ENCODE measurements around the gene DCLK2.

The DCLK2 gene

DNA sequence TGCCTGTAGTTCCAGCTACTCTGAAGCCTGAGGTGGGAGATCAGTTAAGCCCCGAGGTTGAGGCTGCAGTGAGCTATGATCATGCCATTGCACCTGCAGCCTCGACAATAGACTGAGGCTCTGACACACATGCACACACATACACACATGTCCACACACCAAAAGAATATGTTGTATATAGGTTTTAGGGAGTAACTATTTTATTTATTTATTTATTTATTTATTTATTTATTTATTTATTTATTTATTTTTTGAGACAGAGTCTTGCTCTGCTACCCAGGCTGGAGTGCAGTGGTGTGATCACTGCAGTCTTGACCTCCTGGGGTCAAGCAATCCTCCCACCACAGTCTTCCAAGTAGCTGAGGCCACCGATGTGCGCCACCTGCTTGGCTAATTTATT lies 78.3 kb downstream of the DCLK2 start (continued):
- TF ChIP-seq, protein P1, sequence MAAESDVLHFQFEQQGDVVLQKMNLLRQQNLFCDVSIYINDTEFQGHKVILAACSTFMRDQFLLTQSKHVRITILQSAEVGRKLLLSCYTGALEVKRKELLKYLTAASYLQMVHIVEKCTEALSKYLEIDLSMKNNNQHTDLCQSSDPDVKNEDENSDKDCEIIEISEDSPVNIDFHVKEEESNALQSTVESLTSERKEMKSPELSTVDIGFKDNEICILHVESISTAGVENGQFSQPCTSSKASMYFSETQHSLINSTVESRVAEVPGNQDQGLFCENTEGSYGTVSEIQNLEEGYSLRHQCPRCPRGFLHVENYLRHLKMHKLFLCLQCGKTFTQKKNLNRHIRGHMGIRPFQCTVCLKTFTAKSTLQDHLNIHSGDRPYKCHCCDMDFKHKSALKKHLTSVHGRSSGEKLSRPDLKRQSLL (tag by site-specific recombination; IDR thresholded peaks at IDR 0.05): no peak
- TF ChIP-seq, protein P2, sequence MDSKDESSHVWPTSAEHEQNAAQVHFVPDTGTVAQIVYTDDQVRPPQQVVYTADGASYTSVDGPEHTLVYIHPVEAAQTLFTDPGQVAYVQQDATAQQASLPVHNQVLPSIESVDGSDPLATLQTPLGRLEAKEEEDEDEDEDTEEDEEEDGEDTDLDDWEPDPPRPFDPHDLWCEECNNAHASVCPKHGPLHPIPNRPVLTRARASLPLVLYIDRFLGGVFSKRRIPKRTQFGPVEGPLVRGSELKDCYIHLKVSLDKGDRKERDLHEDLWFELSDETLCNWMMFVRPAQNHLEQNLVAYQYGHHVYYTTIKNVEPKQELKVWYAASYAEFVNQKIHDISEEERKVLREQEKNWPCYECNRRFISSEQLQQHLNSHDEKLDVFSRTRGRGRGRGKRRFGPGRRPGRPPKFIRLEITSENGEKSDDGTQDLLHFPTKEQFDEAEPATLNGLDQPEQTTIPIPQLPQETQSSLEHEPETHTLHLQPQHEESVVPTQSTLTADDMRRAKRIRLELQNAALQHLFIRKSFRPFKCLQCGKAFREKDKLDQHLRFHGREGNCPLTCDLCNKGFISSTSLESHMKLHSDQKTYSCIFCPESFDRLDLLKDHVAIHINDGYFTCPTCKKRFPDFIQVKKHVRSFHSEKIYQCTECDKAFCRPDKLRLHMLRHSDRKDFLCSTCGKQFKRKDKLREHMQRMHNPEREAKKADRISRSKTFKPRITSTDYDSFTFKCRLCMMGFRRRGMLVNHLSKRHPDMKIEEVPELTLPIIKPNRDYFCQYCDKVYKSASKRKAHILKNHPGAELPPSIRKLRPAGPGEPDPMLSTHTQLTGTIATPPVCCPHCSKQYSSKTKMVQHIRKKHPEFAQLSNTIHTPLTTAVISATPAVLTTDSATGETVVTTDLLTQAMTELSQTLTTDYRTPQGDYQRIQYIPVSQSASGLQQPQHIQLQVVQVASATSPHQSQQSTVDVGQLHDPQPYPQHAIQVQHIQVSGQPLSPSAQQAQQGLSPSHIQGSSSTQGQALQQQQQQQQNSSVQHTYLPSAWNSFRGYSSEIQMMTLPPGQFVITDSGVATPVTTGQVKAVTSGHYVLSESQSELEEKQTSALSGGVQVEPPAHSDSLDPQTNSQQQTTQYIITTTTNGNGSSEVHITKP (tag by site-specific recombination; IDR thresholded peaks at IDR 0.05): no peak
- TF ChIP-seq KLF9 (tag by site-specific recombination; IDR thresholded peaks at IDR 0.05; ENCODE audit: low read depth) (no peak), ZNF654 (tag by site-specific recombination; IDR thresholded peaks at IDR 0.05; ENCODE audit: low read depth) (peak; percentile 41), ZNF514 (tag by site-specific recombination; IDR thresholded peaks at IDR 0.05) (no peak), EGR2 (tag by site-specific recombination; IDR thresholded peaks at IDR 0.05; ENCODE audit: low read depth) (no peak), ZNF140 (tag by site-specific recombination; IDR thresholded peaks at IDR 0.05) (peak; percentile 75; the same call in 1 of the 2 replicates), HOXC10 (CRISPR knock-in tag; IDR thresholded peaks at IDR 0.05) (no peak), ZNF292 (tag by site-specific recombination; IDR thresholded peaks at IDR 0.05; ENCODE audit: borderline replicate concordance, low read depth) (no peak), ZNF214 (tag by site-specific recombination; IDR thresholded peaks at IDR 0.05; ENCODE audit: borderline replicate concordance) (no peak), ZNF350 (tag by site-specific recombination; IDR thresholded peaks at IDR 0.05) (no peak), ZNF510 (tag by site-specific recombination; IDR thresholded peaks at IDR 0.05; ENCODE audit: insufficient replicate concordance) (peak; percentile 35), ZNF585B (tag by site-specific recombination; IDR thresholded peaks at IDR 0.05) (no peak)
- TF ChIP-seq, protein P3, sequence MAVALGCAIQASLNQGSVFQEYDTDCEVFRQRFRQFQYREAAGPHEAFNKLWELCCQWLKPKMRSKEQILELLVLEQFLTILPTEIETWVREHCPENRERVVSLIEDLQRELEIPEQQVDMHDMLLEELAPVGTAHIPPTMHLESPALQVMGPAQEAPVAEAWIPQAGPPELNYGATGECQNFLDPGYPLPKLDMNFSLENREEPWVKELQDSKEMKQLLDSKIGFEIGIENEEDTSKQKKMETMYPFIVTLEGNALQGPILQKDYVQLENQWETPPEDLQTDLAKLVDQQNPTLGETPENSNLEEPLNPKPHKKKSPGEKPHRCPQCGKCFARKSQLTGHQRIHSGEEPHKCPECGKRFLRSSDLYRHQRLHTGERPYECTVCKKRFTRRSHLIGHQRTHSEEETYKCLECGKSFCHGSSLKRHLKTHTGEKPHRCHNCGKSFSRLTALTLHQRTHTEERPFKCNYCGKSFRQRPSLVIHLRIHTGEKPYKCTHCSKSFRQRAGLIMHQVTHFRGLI (tag by site-specific recombination; IDR thresholded peaks at IDR 0.05): no peak
- TF ChIP-seq, protein P4, sequence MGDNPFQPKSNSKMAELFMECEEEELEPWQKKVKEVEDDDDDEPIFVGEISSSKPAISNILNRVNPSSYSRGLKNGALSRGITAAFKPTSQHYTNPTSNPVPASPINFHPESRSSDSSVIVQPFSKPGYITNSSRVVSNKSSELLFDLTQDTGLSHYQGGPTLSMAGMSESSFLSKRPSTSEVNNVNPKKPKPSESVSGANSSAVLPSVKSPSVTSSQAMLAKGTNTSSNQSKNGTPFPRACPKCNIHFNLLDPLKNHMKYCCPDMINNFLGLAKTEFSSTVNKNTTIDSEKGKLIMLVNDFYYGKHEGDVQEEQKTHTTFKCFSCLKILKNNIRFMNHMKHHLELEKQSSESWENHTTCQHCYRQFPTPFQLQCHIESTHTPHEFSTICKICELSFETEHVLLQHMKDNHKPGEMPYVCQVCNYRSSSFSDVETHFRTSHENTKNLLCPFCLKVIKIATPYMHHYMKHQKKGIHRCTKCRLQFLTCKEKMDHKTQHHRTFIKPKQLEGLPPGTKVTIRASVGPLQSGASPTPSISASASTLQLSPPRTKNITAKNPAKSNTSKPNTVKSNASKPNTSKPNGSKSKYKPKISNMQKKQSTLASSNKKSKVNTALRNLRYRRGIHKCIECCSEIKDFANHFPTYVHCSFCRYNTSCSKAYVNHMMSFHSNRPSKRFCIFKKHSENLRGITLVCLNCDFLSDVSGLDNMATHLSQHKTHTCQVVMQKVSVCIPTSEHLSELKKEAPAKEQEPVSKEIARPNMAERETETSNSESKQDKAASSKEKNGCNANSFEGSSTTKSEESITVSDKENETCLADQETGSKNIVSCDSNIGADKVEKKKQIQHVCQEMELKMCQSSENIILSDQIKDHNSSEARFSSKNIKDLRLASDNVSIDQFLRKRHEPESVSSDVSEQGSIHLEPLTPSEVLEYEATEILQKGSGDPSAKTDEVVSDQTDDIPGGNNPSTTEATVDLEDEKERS (tag by site-specific recombination; IDR thresholded peaks at IDR 0.05): no peak
- TF ChIP-seq, protein P5, sequence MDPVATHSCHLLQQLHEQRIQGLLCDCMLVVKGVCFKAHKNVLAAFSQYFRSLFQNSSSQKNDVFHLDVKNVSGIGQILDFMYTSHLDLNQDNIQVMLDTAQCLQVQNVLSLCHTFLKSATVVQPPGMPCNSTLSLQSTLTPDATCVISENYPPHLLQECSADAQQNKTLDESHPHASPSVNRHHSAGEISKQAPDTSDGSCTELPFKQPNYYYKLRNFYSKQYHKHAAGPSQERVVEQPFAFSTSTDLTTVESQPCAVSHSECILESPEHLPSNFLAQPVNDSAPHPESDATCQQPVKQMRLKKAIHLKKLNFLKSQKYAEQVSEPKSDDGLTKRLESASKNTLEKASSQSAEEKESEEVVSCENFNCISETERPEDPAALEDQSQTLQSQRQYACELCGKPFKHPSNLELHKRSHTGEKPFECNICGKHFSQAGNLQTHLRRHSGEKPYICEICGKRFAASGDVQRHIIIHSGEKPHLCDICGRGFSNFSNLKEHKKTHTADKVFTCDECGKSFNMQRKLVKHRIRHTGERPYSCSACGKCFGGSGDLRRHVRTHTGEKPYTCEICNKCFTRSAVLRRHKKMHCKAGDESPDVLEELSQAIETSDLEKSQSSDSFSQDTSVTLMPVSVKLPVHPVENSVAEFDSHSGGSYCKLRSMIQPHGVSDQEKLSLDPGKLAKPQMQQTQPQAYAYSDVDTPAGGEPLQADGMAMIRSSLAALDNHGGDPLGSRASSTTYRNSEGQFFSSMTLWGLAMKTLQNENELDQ (tag by site-specific recombination; IDR thresholded peaks at IDR 0.05; ENCODE audit: low read depth): no peak
- TF ChIP-seq, protein P6, sequence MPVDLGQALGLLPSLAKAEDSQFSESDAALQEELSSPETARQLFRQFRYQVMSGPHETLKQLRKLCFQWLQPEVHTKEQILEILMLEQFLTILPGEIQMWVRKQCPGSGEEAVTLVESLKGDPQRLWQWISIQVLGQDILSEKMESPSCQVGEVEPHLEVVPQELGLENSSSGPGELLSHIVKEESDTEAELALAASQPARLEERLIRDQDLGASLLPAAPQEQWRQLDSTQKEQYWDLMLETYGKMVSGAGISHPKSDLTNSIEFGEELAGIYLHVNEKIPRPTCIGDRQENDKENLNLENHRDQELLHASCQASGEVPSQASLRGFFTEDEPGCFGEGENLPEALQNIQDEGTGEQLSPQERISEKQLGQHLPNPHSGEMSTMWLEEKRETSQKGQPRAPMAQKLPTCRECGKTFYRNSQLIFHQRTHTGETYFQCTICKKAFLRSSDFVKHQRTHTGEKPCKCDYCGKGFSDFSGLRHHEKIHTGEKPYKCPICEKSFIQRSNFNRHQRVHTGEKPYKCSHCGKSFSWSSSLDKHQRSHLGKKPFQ (tag by site-specific recombination; IDR thresholded peaks at IDR 0.05): no peak
- TF ChIP-seq, protein P7, sequence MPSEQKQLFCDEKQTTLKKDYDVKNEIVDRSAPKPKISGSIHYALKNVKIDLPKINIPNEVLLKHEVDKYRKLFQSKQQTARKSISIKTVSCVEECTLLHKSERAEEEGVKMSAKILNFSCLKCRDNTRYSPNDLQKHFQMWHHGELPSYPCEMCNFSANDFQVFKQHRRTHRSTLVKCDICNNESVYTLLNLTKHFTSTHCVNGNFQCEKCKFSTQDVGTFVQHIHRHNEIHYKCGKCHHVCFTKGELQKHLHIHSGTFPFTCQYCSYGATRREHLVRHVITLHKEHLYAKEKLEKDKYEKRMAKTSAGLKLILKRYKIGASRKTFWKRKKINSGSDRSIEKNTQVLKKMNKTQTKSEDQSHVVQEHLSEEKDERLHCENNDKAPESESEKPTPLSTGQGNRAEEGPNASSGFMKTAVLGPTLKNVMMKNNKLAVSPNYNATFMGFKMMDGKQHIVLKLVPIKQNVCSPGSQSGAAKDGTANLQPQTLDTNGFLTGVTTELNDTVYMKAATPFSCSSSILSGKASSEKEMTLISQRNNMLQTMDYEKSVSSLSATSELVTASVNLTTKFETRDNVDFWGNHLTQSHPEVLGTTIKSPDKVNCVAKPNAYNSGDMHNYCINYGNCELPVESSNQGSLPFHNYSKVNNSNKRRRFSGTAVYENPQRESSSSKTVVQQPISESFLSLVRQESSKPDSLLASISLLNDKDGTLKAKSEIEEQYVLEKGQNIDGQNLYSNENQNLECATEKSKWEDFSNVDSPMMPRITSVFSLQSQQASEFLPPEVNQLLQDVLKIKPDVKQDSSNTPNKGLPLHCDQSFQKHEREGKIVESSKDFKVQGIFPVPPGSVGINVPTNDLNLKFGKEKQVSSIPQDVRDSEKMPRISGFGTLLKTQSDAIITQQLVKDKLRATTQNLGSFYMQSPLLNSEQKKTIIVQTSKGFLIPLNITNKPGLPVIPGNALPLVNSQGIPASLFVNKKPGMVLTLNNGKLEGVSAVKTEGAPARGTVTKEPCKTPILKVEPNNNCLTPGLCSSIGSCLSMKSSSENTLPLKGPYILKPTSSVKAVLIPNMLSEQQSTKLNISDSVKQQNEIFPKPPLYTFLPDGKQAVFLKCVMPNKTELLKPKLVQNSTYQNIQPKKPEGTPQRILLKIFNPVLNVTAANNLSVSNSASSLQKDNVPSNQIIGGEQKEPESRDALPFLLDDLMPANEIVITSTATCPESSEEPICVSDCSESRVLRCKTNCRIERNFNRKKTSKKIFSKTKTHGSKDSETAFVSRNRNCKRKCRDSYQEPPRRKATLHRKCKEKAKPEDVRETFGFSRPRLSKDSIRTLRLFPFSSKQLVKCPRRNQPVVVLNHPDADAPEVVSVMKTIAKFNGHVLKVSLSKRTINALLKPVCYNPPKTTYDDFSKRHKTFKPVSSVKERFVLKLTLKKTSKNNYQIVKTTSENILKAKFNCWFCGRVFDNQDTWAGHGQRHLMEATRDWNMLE (tag by site-specific recombination; conservative IDR thresholded peaks at IDR 0.05; ENCODE audit: low read depth): peak; percentile 92
- TF ChIP-seq, protein P8, sequence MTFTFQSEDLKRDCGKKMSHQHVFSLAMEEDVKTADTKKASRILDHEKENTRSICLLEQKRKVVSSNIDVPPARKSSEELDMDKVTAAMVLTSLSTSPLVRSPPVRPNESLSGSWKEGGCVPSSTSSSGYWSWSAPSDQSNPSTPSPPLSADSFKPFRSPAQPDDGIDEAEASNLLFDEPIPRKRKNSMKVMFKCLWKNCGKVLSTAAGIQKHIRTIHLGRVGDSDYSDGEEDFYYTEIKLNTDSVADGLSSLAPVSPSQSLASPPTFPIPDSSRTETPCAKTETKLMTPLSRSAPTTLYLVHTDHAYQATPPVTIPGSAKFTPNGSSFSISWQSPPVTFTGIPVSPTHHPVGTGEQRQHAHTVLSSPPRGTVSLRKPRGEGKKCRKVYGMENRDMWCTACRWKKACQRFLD (tag by site-specific recombination; IDR thresholded peaks at IDR 0.05): no peak
